CD4-positive, alpha-beta T cell (primary cell): ENCODE results near the gene FRMD3. TPM values are rescaled to one million over a fixed set of nuclear protein-coding genes. Genes with fewer than 3 reads are reported as not detected.

Source experiments
- ATAC-seq: fragments of 200-7000 bp; cut with Tn5 transposase; one replicate; pipeline ENCODE4 v1.10.0; 2022; ENCODE audit warnings: mild to moderate bottlenecking; ENCODE audit not compliant: poor library complexity
- CTCF ChIA-PET: fragments of 350-600 bp; sonication (Branson Sonifier 250); formaldehyde crosslinking; loops from one replicate; lab custom pipeline; 2021; ENCODE audit warnings: antibody characterized with exemption, inconsistent platforms; lab: Charles Lee
- POLR2A ChIA-PET: fragments of 350-600 bp; sonication (Branson Sonifier 250); formaldehyde crosslinking; loops from one replicate; lab custom pipeline; 2021; ENCODE audit warnings: antibody characterized with exemption, inconsistent platforms; lab: Charles Lee
- DNase-seq, 14 experiments: peaks; one replicate each; pipeline ENCODE4 v3.0.0-alpha.2; 2013 to 2020; ENCODE audit warnings: mixed read lengths in 2 of 14
- H3K27ac ChIP-seq, 2 donors: one replicate each; pipeline versions ENCODE4 v1.5.1 to v1.7.0; 2013; ENCODE audit warnings: low read length in 2 of 2, low read depth in 1 of 2, mild to moderate bottlenecking in 1 of 2
- H3K27me3 ChIP-seq, 2 experiments: 1 replicate in 1 of 2; 2 replicates in 1 of 2; pipeline versions ENCODE4 v1.6.1 to v1.7.0; 2013; ENCODE audit warnings: low read length in 2 of 2, control low read depth in 1 of 2, mild to moderate bottlenecking in 1 of 2, moderate library complexity in 1 of 2; ENCODE audit not compliant: insufficient read depth in 2 of 2, control insufficient read depth in 1 of 2
- H3K36me3 ChIP-seq: one replicate; pipeline ENCODE4 v1.6.1; 2013; ENCODE audit warnings: low read length, control low read depth; ENCODE audit not compliant: insufficient read depth
- H3K4me1 ChIP-seq: one replicate; pipeline ENCODE4 v1.6.1; 2013; ENCODE audit warnings: low read length, control low read depth; ENCODE audit not compliant: insufficient read depth
- H3K4me3 ChIP-seq: one replicate; pipeline ENCODE4 v1.5.1; 2013; ENCODE audit warnings: mild to moderate bottlenecking, low read length, moderate library complexity
- H3K9me3 ChIP-seq, 2 experiments: 1 replicate in 1 of 2; 2 replicates in 1 of 2; pipeline versions ENCODE4 v1.6.1 to v1.7.0; 2013; ENCODE audit warnings: low read length in 2 of 2, mild to moderate bottlenecking in 2 of 2, control low read depth in 1 of 2, moderate library complexity in 1 of 2; ENCODE audit not compliant: control insufficient read depth in 1 of 2, insufficient read depth in 1 of 2
- H3K27ac Mint-ChIP-seq: one replicate; pipeline ENCODE4 v1.8.0; 2020; ENCODE audit warnings: mixed read lengths
- H3K27me3 Mint-ChIP-seq: one replicate; pipeline ENCODE4 v1.8.0; 2021; ENCODE audit warnings: mixed read lengths
- H3K36me3 Mint-ChIP-seq: one replicate; pipeline ENCODE4 v1.8.0; 2021; ENCODE audit warnings: low read depth, mixed read lengths
- H3K4me1 Mint-ChIP-seq: one replicate; pipeline ENCODE4 v1.8.0; 2021; ENCODE audit warnings: low read depth, mixed read lengths
- H3K4me3 Mint-ChIP-seq: one replicate; pipeline ENCODE4 v1.8.0; 2020; ENCODE audit warnings: mild to moderate bottlenecking, mixed read lengths
- H3K9me3 Mint-ChIP-seq: one replicate; pipeline ENCODE4 v1.8.0; 2020; ENCODE audit warnings: mixed read lengths
- CTCF ChIP-seq: fragments of 200-600 bp; IDR thresholded peaks from one replicate; pipeline ENCODE4 v1.8.0; 2022; ENCODE audit warnings: antibody characterized with exemption, mild to moderate bottlenecking
- intact Hi-C, 2 experiments: fragments of 100-400 bp; cut with DNase I in 1 of 2; cut with micrococcal nuclease in 1 of 2; formaldehyde crosslinking; loops; one replicate each; pipeline versions ENCODE4 v1.15.1 to v1.9.0; 2023 to 2025; cut with DNase I, micrococcal nuclease
- total RNA-seq, 174 experiments: library from RNA in 2 of 174; stranded (reverse) in 2 of 174; gene quantifications; one replicate each; pipeline ENCODE4 v1.2.3 and lab custom pipeline; 2021 to 2026

FRMD3 gene
- total RNA-seq, 2 experiments from 2014 or later: 0.53 to 1.0 TPM

GRCh38 chr9:83336706-83337105 is 201.5 kb downstream of the FRMD3 start:
- ATAC-seq: no peak
- no peaks in the 10 kb centered on the region for H3K4me1 ChIP-seq
- no peaks in the 10 kb centered on the region for H3K9me3 ChIP-seq
- no peaks in the 10 kb centered on the region for H3K36me3 ChIP-seq
- no peak overlapping the region for H3K27ac Mint-ChIP-seq
- no peaks in the 10 kb centered on the region for H3K36me3 Mint-ChIP-seq
- no peak for DNase-seq
- no peaks in the 10 kb centered on the region for H3K9me3 Mint-ChIP-seq
- no peak overlapping the region for H3K4me3 ChIP-seq
- TF ChIP-seq CTCF: no peak
- no peak overlapping the region for H3K4me3 Mint-ChIP-seq
- H3K27me3 ChIP-seq: no peaks in the 10 kb centered on the region
- no peaks in the 10 kb centered on the region for H3K27me3 Mint-ChIP-seq
- H3K27ac ChIP-seq: no peak overlapping the region
- intact Hi-C loops: no loop called here
- POLR2A ChIA-PET: no interaction called here
- CTCF ChIA-PET: no interaction called here
- no peaks in the 10 kb centered on the region for H3K4me1 Mint-ChIP-seq

DNA sequence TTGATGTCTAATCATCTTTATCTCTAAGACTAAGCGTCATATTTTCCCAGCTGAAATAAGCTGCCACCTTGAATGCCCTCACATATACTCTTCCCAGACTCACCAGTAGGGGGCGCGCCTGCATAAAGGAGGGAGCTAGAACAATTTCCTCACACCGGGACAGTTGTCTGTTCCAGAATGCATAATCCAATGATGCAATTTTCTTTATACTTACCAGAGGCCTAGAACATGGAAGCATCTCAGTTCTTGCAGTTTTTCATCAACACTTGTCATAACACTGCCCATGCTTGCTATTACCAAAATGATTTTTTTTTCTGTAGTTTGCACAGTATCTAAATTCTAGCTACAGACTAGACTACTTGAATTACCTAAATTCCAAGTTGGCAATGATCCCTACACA is 203.9 kb downstream of the FRMD3 start:
- no peak for ATAC-seq
- H3K9me3 ChIP-seq: no peaks in the 10 kb centered on the region
- Mint-ChIP-seq H3K27ac (no peak overlapping the region), H3K9me3 (no peaks in the 10 kb centered on the region), H3K36me3 (no peaks in the 10 kb centered on the region), H3K4me1 (no peaks in the 10 kb centered on the region), H3K27me3 (no peaks in the 10 kb centered on the region), H3K4me3 (no peak overlapping the region)
- no peak overlapping the region for H3K4me3 ChIP-seq
- H3K36me3 ChIP-seq: no peaks in the 10 kb centered on the region
- H3K4me1 ChIP-seq: no peaks in the 10 kb centered on the region
- ChIA-PET CTCF (interaction anchor here (1.1 to 1.9 kb wide), 3 partner anchors 9 to 926 kb away, joined by 3 to 6 read pairs (median 4); no protein-coding TSS in a partner anchor), POLR2A (no interaction called here)
- H3K27me3 ChIP-seq: no peaks in the 10 kb centered on the region
- no peak overlapping the region for H3K27ac ChIP-seq
- peak; percentile 65 for TF ChIP-seq CTCF
- peak; percentile 16 to 71 (median 48) for DNase-seq
- intact Hi-C loops: loop anchor here in 1 of 2 experiments (2.0 kb wide), 1 partner anchor 314 kb away; no protein-coding TSS in a partner anchor

DNA sequence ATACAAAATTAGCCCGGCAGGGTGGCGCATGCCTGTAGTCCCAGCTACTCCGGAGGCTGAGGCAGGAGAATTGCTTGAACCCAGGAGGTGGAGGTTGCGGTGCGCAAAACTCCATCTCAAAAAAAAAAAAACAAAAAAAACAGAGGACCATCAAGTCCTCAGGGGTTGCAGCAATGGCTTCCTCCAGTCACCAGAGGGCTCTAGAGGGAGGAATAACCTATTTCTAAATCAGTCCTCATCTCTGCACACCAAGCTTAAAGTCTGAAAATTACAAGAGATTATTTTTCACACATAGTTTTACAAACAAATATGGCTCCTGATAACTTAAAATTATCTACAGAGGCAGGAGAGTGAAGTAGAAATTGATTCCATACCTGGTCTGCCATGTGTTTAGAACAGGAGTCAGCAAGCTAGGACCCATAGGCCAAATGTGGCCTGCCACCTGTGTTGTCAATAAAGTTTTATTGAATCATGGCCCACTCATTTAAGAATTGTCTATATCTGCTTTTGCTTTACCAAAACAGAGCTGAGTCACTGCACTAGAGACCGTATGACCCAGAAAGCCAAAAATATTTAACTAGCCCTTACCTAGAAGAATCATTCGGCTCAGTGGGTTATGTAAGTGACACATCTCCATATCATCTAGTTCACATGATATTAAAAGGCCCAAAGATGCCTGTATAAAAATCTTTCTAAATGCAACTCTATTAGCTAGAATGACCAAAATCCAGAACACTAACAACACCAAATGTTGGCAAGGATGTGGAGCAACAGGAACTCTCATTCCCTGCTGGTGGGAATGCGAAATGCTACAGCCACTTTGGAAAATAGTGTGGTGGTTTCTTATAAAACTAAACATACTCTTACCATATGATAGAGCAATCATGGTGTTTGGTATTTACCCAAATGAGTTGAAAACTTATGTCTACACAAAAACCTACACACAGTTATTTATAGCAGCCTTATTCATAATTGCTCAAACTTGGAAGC is 207.7 kb downstream of the FRMD3 start:
- Histone ChIP-seq H3K27ac (no peak overlapping the region), H3K9me3 (no peaks in the 10 kb centered on the region), H3K27me3 (no peaks in the 10 kb centered on the region), H3K4me3 (no peak overlapping the region), H3K36me3 (no peaks in the 10 kb centered on the region), H3K4me1 (no peaks in the 10 kb centered on the region)
- POLR2A ChIA-PET: no interaction called here
- intact Hi-C loops: no loop called here
- DNase-seq (no peak), ATAC-seq (no peak)
- no peak for TF ChIP-seq CTCF
- H3K36me3 Mint-ChIP-seq: no peaks in the 10 kb centered on the region
- CTCF ChIA-PET: no interaction called here
- H3K27ac Mint-ChIP-seq: no peak overlapping the region
- no peaks in the 10 kb centered on the region for H3K27me3 Mint-ChIP-seq
- H3K4me1 Mint-ChIP-seq: no peaks in the 10 kb centered on the region
- no peaks in the 10 kb centered on the region for H3K9me3 Mint-ChIP-seq
- no peak overlapping the region for H3K4me3 Mint-ChIP-seq
